Mesothelial cell of epicardium (in vitro differentiated cells): Measurements from ENCODE around the gene LTA4H. TPM values are rescaled to one million over a fixed set of nuclear protein-coding genes. Genes with fewer than 3 reads are reported as not detected.

Experiments used
- DNase-seq, 2 experiments: peaks; one replicate each; pipeline ENCODE4 v3.0.0; 2021; ENCODE audit warnings: low spot score in 2 of 2; ENCODE audit not compliant: unreplicated experiment in 2 of 2
- H3K27ac Mint-ChIP-seq: 2 replicates; pipeline ENCODE4 v1.8.0; 2021; ENCODE audit warnings: mixed read lengths
- H3K27me3 Mint-ChIP-seq: 2 replicates; pipeline ENCODE4 v1.8.0; 2021; ENCODE audit warnings: low read depth, mixed read lengths
- H3K36me3 Mint-ChIP-seq: 2 replicates; pipeline ENCODE4 v1.8.0; 2021; ENCODE audit warnings: mixed read lengths
- H3K4me1 Mint-ChIP-seq: 2 replicates; pipeline ENCODE4 v1.8.0; 2021; ENCODE audit warnings: mixed read lengths
- H3K4me3 Mint-ChIP-seq: 2 replicates; pipeline ENCODE4 v1.8.0; 2021; ENCODE audit warnings: mild to moderate bottlenecking, moderate library complexity, mixed read lengths
- H3K9me3 Mint-ChIP-seq: 2 replicates; pipeline ENCODE4 v1.8.0; 2021; ENCODE audit warnings: mixed read lengths
- CTCF ChIP-seq: fragments of 200-600 bp; sonication (generic); IDR thresholded peaks from one replicate; pipeline ENCODE4 v1.5.0; 2021; ENCODE audit warnings: antibody characterized with exemption; ENCODE audit not compliant: unreplicated experiment
- total RNA-seq: library from RNA; stranded (reverse); gene quantifications from 3 replicates; pipeline ENCODE4 v1.2.1, GENCODE V29; 2021

Gene LTA4H
- total RNA-seq, 1 donor from 2014 or later, result 95.5 TPM

- Mint-ChIP-seq H3K27ac (no peak overlapping the region), H3K27me3 (peaks cover 1% of the 10 kb centered on the region), H3K9me3 (no peaks in the 10 kb centered on the region), H3K4me3 (no peak overlapping the region), H3K36me3 (no peaks in the 10 kb centered on the region), H3K4me1 (no peaks in the 10 kb centered on the region)
- TF ChIP-seq CTCF, result no peak
- DNase-seq, result no peak
These were observed 52.8 kb downstream of the LTA4H start for GRCh38 chr12:95982602-95983001.

GRCh38 chr12:95980437-95980836, 55.0 kb downstream of the LTA4H start:
- Mint-ChIP-seq H3K4me1 (no peaks in the 10 kb centered on the region), H3K36me3 (no peaks in the 10 kb centered on the region), H3K9me3 (no peaks in the 10 kb centered on the region), H3K4me3 (no peak overlapping the region), H3K27ac (no peak overlapping the region), H3K27me3 (peaks cover 1% of the 10 kb centered on the region)
- no peak for TF ChIP-seq CTCF
- DNase-seq, result no peak

DNA sequence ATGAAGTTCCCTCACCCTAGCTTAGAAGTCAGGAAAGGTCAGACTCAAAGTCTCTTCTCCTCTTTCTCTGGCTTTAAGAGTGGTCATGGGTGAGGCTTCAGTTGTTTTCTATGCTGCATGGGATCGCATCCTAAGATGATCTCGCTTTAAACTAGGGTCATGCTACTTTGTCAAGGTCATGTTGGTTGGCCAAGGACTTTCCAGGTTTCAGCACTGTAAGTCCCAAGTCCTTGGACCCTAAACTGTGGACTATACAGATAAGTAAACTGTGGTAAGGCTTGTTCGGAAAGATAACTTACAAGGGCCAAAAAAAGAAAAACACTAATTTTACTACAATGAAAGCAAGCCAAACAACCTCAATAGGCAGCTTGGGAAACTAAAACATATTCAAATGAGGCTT, 56.6 kb downstream of the LTA4H start:
- Mint-ChIP-seq H3K36me3 (no peaks in the 10 kb centered on the region), H3K4me1 (no peaks in the 10 kb centered on the region), H3K9me3 (no peaks in the 10 kb centered on the region), H3K4me3 (no peak overlapping the region), H3K27me3 (peaks cover 1% of the 10 kb centered on the region), H3K27ac (no peak overlapping the region)
- TF ChIP-seq CTCF, result no peak
- no peak for DNase-seq

DNA sequence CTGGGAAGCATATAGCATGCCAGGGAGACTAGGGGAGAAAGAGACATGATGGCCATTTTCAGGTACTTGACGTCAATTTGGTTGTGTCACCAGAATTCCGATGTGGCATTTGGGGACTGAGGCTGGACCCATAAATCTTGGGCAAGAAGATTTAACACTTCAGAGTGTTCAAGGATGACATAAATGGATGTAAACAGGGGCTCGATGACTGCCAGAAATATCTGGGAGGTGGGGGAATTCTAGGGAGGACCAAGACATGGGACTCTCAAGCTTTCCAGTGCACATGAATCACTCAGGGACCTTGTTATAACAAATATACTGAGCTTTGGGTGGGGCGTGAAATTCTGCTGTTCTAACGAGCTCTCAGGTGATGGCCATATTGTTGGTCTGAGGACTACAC, 57.0 kb downstream of the LTA4H start:
- DNase-seq, result no peak
- no peaks in the 10 kb centered on the region for H3K9me3 Mint-ChIP-seq
- H3K27ac Mint-ChIP-seq, result no peak overlapping the region
- no peak overlapping the region for H3K4me3 Mint-ChIP-seq
- peaks cover 1% of the 10 kb centered on the region for H3K27me3 Mint-ChIP-seq
- no peaks in the 10 kb centered on the region for H3K36me3 Mint-ChIP-seq
- no peak for TF ChIP-seq CTCF
- no peaks in the 10 kb centered on the region for H3K4me1 Mint-ChIP-seq

GRCh38 chr12:95977764-95978305, 57.6 kb downstream of the LTA4H start:
- no peak for TF ChIP-seq CTCF
- no peak for DNase-seq
- H3K36me3 Mint-ChIP-seq, result no peaks in the 10 kb centered on the region
- peaks cover 1% of the 10 kb centered on the region for H3K27me3 Mint-ChIP-seq
- H3K9me3 Mint-ChIP-seq, result no peaks in the 10 kb centered on the region
- no peaks in the 10 kb centered on the region for H3K4me1 Mint-ChIP-seq
- no peak overlapping the region for H3K27ac Mint-ChIP-seq
- H3K4me3 Mint-ChIP-seq, result no peak overlapping the region

GRCh38 chr12:95976416-95976832, 59.0 kb downstream of the LTA4H start:
- no peak overlapping the region for H3K27ac Mint-ChIP-seq
- H3K4me3 Mint-ChIP-seq, result no peak overlapping the region
- H3K9me3 Mint-ChIP-seq, result no peaks in the 10 kb centered on the region
- no peak for TF ChIP-seq CTCF
- H3K27me3 Mint-ChIP-seq, result peaks cover 1% of the 10 kb centered on the region
- DNase-seq, result no peak
- H3K4me1 Mint-ChIP-seq, result no peaks in the 10 kb centered on the region
- no peaks in the 10 kb centered on the region for H3K36me3 Mint-ChIP-seq
